Measurements from ENCODE around the gene GOLGA8R.
"Not testable (repeated sequence)": the region's sequence is repeated elsewhere in the genome, so short reads cannot be mapped to it uniquely, and the experiment has no call there.

GOLGA8R gene, protein sequence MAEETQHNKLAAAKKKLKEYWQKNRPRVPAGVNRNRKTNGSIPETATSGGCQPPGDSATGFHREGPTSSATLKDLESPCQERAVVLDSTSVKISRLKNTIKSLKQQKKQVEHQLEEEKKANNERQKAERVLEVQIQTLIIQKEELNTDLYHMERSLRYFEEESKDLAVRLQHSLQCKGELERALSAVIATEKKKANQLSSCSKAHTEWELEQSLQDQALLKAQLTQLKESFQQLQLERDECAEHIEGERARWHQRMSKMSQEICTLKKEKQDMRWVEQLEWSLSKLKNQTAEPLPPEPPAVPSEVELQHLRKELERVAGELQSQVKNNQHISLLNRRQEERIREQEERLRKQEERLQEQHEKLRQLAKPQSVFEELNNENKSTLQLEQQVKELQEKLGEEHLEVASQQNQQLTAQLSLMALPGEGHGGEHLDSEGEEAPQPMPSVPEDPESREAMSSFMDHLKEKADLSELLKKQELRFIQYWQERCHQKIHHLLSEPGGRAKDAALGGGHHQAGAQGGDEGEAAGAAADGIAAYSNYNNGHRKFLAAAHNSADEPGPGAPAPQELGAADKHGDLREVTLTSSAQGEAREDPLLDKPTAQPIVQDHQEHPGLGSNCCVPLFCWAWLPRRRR

DNA sequence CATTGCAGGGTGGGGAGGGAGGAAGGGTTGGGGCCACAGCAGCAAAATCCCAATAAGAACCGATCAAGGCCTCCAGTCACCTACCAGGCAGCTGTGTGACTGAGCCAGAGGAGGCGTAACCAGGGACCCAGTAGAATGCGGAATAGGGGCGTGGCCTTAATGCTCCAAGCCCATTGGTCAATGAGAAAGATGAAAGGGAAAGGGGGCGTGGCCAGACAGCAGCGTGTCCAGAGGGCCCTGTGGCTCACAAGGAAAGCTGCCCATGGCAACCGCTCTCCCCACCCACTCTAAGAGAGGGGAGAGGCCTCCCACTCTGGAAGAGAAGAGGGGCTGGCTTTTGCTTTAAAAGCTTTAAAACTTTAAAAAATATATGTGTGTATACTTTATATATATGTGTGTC, at the start of gene GOLGA8R:
TSS of gene GOLGA8R (minus strand) at position 101 of the 400 bp plus-strand sequence. CDS start at position 3, 98 bp downstream.
- DNase-seq, result not testable (repeated sequence)

- DNase-seq, result not testable (repeated sequence)
Observed at GRCh38 chr15:30463849-30464248, 49.8 kb upstream of the GOLGA8R start.

DNA sequence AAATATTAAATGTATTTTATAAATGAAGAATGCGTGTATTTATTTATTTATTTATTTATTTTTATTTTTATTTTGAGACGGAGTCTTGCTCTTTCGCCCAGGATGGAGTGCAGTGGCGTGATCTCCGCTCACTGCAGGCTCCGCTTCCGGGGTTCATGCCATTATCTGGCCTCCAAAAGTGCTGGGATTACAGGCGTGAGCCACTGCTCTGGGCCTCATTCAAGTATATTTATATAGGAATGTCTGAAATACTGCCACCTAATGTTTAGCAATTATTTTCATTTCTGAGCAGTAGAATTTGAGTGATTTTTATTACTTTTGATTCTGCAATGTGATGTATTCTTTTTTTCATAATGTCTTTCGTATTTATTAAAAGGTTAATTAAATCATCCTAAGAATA, 48.1 kb upstream of the GOLGA8R start:
- not testable (repeated sequence) for DNase-seq

DNA sequence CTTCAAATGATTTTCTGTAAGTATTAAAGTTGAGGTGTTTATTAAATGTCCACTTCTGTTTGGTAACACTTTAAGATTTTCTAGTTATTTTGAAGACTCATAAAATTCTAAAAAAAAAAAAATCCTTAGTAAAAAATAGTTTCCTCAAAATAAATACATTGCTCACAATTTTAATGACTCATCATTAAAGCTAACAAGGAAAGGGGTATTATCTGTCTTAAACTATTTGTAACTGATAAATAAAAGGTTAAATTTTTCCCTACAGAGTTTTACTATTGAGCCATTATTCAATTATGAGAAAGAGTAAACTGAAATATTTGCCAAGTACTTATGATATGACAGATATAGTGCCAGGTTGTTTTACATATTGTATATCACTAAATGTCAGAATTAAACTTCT, 38.6 kb upstream of the GOLGA8R start:
- not testable (repeated sequence) for DNase-seq

GRCh38 chr15:30438348-30438747, 24.3 kb upstream of the GOLGA8R start:
- DNase-seq, result not testable (repeated sequence)

DNA sequence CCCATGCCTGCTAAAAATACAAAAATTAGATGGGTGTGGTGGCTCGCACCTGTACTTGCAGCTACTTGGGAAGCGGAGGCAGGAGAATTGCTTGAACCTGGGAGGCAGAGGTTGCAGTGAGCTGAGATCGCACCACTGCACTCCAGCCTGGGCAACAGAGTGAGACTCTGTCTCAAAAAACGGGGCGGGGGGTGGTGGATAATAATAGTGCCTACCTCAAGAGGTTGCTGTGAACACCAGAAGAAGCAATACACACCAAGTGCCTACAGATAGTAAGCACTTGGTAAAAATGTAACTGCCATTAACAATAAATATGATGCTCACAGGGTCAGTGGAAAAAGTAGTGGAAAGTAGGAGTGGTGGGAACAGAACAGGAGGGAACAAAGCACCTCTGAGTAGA, 21.8 kb upstream of the GOLGA8R start:
- DNase-seq, result not testable (repeated sequence)

- DNase-seq, result not testable (repeated sequence)
Observed at GRCh38 chr15:30420723-30421122, 6.7 kb upstream of the GOLGA8R start.

- DNase-seq, result not testable (repeated sequence)
Observed at GRCh38 chr15:30407636-30408035, 6.4 kb downstream of the GOLGA8R start.

- DNase-seq, result not testable (repeated sequence)
Observed at GRCh38 chr15:30398988-30399387, 15.1 kb downstream of the GOLGA8R start.

- DNase-seq, result not testable (repeated sequence)
Observed at GRCh38 chr15:30393664-30393991, 20.4 kb downstream of the GOLGA8R start.

DNA sequence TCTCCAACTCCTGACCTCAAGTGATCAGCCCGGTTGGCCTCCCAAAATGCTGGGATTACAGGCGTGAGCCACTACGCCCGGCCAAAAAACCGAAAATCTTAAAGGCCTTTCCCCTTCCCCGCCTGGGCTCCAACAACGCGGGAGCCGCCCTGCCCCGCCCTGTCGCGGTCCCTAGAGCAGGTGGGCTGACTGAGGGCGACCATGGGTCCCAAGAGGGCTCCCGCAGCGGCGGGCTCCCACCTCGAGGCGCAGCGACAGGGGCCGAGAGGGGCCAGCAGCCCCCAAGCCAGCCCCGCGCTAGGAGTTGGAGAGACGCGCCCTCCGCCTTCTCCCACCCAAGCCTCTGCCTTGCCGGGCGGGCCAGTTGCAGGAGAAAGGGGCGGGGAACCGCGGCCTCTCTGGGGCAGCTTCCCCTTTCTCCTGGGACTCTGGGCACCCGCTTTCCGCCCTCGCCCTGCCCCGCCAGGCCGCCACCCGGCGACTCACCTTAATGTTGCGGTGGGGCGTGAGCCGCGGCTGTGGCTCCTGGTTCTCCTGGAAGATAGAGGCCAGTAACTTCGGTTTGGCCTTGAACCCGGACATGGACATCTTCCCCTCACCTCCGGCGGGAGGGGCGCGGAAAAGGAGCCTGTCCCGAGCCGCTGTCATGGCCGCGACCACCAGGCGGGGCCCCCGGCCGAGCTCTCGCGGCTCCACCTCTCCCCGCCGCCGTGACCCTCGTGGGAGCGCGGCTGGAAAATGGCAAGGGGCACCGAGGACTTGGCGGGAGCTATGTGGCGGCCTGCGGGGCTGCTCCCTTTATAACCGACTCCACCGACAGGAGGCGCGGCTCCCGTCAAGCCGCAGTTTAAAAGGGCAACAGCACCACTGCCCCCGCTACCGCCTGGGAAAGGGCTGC, 21.0 kb downstream of the GOLGA8R start, which contains the start of gene CHRFAM7A:
TSS of gene CHRFAM7A (minus strand) at position 775 of the 898 bp plus-strand sequence. CDS start 10,189 bp downstream, outside the sequence.
- not testable (repeated sequence) for DNase-seq

GRCh38 chr15:30386318-30386887, 27.7 kb downstream of the GOLGA8R start:
- not testable (repeated sequence) for DNase-seq

DNA sequence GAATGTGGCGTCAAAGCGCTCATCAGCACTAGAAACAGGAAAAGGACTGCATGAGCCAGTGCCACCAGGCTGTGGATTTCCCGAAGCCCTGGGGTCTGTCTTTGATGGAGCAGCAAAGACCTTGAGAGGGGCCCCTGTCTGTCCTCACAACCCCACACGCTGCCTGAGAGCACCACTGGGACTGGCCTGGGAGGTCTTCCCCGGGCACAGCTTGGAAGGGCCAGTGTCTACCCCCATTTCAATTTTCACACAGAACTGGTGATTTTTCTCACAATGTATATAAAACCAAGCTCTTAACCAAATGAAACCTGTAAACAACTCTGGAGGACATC, 37.0 kb downstream of the GOLGA8R start:
- not testable (repeated sequence) for DNase-seq

DNA sequence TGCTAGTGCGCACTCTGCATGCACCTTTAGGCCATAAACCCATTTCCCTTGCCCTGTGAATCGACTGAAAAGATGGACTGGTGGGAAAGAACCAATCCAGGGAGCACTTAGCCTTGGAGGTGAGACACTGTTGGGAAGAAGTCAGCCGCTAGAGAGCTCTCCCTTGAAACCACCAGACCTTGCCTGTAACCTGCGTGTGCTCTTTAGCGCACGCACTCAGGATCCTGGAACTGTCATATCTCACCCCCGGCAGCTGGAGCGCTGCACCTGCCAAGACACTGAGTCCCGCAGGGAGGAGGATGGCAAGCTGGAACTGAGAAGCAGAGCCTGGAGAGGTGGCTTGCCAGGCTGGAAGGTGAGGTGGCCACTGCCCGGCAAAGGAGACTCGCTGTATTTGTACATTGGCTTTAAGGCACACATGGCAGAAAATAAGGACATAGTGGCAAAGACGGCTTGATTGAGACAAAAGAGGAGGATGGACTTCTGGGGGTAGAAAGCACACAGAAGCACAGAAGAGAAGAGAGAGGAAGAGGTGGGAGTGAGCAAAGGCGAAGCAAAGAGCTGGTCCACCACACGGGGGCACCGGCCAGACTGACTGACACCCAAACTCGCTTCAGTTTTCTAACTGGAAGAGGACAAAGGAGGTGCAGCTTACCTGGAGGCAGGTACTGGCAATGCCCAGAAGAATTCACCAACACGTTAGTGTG, 37.5 kb downstream of the GOLGA8R start:
- DNase-seq, result not testable (repeated sequence)

- DNase-seq, result not testable (repeated sequence)
Observed at GRCh38 chr15:30375872-30376271, 38.2 kb downstream of the GOLGA8R start.

DNA sequence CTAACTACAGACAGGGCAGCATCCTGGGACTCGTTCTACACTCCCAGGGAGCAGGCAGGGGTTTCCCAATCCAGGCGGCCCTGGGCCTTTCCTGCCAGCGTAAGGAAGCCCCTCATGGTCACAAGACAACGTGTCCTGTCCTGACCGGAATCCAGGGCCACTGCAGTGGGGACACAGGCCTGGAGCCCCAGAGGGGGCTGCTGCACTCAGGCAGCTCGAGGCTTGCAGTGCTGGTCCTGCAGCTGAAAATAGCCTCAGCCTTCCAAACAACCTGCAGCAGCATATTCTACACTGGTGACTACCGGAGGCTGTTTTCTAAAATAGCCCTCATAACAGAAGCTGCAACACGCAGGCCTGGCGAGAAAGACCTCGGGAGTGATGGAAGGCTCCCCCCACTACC, 39.2 kb downstream of the GOLGA8R start:
- not testable (repeated sequence) for DNase-seq

DNA sequence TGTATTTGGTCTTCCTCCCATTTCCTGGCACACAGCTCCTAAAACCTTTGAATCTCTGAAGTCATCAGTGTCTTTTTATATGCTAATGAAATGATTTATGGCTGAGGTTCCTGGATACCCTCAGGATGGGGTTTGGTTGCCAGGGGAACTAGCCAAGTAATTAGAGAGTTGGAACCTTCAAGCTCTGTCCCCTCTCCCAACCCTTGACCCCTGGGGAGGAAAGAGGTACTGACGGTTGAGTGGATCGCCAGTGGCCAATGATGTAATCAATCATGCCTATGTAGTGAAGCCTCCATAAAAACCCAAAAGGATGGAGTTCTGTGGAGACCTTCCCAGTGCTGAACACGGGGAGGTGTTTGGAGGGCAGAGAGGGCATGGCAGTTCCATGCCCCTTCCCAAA, 45.8 kb downstream of the GOLGA8R start:
- not testable (repeated sequence) for DNase-seq

- DNase-seq, result not testable (repeated sequence)
Observed at GRCh38 chr15:30367246-30367645, 46.8 kb downstream of the GOLGA8R start.

DNA sequence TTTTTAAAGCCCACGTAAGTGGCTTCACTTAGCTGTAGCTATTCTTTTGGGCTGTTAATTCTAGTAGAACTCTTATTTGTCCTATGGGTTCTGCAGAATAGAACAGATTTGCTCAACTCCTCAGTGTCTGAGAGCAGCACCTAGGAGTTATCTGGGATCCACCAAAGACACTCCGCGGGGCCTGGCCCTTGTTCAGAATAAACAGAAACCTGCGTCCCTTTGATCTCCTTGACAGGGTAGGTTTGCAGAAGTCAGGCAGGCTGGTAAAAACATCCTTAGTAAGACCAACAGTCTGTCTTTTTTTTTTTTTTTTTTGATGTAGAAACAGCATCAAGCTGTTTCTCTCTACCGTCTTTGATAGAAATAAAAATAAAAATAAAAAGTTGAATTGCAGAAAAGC, 52.7 kb downstream of the GOLGA8R start:
- not testable (repeated sequence) for DNase-seq

- not testable (repeated sequence) for DNase-seq
Observed at GRCh38 chr15:30360990-30361389, 53.1 kb downstream of the GOLGA8R start.

DNA sequence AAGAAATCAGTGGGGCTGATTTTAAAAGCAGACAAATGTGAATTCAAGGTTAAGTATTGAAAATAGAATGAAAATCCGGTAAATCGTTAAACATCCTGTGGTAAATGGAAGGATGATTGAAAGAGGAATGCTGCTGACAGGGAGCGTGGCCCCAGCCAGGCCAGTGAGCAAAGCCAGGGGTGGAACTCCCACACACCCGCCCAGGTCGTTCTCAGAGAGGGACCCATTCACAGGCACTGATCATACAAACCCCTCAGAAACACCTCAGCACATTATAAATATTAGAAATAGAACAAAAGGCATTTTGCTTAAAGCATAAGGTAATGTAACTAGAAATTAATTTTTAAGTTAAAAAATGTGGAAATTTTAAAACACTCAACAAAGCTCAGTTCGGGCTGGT, 59.0 kb downstream of the GOLGA8R start:
- not testable (repeated sequence) for DNase-seq
